GM18951 (cell line): ENCODE measurements around the gene R3HDM4.
A peak's percentile ranks its signal among the peaks of the same experiment; 100 is the strongest.

Source experiments
- POLR2A ChIP-seq: IDR thresholded peaks from 4 replicates; pipeline ENCODE4 v1.6.1; 2011; ENCODE audit warnings: mild to moderate bottlenecking; ENCODE audit not compliant: insufficient read length, insufficient read depth; ENCODE audit errors: extremely low read depth
- in situ Hi-C: fragments of 300-500 bp; cut with MboI; formaldehyde crosslinking; loops from one replicate; pipeline ENCODE4 v1.12.0; 2022; ENCODE audit warnings: low sequenced_read_pairs, mixed read lengths, inconsistent platforms; ENCODE audit not compliant: unreplicated experiment

R3HDM4 gene

DNA sequence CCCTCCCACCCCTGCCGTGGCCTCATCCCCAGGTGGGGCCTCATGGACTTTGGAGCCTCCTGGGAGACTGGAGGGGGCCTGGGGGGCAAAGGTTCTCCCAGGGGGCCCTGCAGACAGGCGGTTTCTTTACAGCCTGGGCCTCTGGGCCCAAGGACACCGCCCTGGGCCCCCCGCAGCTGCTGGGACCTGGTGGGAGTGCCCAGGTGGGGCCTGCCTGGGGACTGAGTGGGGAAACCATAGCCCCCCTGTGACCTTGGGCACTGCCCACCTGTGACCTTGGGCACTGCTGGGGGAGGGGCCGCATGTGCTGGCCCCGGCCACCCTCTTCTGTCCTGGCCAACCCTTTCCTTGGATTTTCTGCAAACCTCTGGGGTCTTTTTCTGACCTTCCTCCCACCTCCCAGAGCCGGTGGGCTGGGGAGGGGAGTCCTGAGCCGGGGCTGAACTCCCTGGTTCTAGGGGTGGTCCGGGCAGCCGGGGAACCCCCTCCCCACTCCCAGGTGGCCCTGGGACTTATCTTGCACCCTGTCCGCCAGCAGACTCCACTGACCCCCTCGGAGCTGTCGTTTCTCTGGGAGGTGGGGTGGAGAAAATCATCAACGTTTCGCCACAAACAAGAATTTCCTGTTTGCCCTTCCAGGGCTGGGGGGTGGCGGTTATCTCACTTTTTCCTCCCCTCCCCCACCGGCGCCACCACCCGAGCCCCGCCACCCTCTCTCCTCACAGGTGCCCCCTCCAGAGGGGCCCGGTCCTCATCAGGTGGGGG, 39.8 kb upstream of the R3HDM4 start:
- in situ Hi-C loops = no loop called here
- TF ChIP-seq POLR2A = no peak

DNA sequence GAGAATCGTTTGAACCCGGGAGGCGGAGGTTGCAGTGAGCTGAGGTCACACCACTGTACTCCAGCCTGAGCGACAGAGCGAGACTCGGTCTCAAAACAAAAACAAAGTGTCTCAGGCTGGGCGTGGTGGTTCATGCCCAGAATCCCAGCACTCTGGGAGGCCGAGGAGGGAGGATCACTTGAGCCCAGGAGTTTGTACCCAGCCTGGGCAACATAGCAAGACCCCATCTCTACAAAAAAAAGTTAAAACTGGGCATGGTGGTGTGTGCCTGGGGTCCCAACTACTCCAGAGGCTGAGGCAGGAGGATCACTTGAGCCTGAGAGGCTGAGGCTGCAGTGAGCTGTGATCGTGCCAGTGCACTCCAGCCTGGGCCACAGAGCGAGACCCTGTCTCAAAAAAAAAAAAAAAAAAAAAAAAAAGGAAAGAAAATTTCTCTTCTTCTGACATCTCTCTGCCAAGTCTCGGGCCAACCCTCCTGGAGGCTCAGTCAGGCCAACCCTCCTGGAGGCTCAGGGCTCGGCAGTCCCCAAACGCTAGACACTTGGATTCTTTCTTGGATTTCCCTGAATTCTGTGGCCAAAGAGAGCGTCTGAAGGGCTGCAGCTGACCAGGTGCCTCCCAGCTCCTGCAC, 39.1 kb upstream of the R3HDM4 start:
- in situ Hi-C loops = no loop called here
- no peak for TF ChIP-seq POLR2A

DNA sequence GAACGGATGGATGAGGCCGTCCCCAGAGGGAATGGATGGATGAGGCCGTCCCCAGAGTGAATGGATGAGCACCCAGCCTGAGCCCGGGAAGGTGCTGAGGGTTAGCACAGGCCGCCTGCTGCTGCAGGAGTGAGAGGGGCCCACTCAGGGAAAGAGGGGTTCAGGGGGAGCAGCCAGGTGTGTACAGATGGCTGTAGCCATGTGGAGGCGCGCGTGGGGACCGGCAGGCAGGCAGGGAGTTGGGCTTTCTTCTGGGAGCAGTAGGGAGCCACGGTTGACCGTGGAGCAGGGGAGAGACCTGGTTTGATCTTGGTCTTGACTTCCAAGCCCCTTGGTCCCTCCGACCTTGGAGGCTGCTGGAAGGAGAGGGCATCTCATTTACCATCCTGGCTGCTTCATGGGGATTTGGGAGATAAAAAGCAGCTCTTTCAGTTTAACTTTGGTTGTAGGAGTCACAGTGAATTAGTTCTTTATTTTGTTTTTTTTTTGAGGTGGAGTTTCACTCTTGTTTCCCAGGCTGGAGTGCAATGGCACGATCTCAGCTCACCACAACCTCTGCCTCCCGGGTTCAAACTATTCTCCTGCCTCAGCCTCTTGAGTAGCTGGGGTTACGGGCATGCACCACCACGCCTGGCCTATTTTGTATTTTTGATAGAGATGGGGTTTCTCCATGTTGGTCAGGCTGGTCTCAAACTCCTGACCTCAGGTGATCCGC, 37.5 kb upstream of the R3HDM4 start:
- in situ Hi-C loops = no loop called here
- no peak for TF ChIP-seq POLR2A

DNA sequence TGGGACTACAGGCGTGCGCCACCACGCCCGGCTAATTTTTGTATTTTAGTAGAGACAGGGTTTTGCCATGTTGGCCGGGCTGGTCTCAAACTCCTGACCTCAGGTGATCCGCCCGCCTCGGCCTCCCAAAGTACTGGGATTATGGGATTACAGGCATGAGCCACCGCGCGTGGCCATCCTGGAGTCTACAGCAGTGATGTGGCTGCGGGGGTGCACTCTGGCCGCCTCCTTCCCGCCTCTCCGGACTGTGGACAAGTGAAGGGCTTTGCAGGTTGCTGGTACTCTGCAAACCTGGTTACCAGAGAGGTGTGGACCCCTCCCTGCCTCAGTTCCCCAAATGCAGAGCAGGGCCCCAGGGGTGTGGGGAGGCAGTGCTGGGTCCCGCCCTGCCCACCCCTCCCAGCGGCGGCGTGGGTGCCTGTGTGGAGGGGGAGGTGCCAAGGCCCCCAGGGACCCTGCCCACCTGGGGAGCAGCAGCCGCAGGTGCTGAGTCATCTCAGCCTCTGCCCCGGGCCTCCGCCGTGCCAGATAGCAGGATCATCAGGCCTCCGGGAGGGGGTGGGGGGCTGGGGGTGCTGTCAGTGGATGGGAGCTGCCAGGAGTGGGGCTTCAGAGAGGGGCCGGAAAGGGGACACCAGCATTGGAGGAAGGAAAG, 36.0 kb upstream of the R3HDM4 start:
- no peak for TF ChIP-seq POLR2A
- in situ Hi-C loops = no loop called here

DNA sequence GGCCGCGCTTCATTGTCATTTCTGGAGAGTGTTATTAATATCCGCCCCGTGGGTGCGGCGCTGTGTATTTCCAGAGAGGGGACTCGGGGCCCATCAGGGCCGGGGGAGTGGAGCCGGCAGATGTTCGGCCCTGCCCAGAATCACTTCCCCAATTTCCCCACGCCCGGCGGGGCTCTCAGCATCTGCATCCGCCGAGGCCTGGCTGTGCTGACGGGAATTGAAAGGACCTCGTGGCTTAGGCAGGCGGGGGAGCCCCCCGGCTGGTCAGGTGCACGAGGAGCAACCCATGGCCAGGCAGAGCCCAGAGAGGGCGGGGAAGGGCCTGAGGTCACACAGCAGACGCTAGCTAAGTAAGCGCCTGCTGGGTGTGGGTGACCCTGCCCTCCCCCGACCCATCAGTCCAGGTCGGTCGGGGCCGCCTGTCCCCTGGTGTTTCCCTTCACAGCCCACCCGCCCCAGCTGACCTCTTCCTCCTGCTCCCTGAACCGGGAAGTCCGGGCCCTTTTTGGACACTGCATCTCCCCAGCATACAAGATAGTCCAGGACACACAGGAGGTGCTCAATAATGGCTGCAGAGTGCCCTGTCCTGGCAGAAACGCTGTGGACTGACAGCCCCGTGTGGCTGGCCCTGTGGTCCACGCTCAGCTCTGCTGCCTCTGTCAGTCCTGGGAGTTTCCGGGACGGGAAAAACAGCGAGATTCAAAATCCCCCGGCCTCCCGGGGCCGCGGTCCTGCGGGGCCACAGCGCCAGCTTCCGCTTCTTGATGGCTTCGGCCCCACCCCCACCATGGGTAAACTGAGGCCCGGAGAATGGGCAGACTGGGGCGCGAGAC, 34.9 kb upstream of the R3HDM4 start:
- in situ Hi-C loops = no loop called here
- TF ChIP-seq POLR2A = peak; percentile 36

DNA sequence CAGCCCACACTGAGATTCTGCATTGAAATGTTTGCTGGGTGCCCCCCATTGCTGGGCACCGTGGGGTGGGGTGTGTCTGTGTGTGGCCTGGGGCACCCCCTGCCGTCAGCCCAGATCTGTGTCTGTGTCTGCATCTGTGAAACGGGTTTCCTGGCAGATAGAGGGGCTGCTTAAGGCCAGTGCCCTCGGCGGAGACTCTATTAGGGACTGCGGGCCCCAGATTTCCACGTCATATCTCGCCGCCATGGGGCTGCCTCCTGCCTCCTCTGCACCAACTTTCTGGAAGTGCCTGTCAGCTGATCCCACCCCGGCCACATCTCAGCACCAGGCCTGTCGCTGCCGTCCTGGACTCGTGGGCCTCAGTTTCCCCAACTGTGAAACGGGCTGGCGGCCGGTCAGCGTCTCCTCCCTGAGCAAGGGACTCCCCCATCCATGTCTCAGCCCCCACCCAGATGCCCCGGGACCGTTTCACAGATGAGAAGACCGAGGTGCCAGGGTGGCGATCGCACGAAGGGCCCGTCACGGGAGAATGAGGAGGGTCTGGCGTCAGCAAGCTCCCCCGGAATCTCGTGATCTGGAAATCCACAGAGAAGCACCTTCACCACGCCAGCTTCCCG, 34.2 kb upstream of the R3HDM4 start:
- TF ChIP-seq POLR2A = no peak
- in situ Hi-C loops = no loop called here

DNA sequence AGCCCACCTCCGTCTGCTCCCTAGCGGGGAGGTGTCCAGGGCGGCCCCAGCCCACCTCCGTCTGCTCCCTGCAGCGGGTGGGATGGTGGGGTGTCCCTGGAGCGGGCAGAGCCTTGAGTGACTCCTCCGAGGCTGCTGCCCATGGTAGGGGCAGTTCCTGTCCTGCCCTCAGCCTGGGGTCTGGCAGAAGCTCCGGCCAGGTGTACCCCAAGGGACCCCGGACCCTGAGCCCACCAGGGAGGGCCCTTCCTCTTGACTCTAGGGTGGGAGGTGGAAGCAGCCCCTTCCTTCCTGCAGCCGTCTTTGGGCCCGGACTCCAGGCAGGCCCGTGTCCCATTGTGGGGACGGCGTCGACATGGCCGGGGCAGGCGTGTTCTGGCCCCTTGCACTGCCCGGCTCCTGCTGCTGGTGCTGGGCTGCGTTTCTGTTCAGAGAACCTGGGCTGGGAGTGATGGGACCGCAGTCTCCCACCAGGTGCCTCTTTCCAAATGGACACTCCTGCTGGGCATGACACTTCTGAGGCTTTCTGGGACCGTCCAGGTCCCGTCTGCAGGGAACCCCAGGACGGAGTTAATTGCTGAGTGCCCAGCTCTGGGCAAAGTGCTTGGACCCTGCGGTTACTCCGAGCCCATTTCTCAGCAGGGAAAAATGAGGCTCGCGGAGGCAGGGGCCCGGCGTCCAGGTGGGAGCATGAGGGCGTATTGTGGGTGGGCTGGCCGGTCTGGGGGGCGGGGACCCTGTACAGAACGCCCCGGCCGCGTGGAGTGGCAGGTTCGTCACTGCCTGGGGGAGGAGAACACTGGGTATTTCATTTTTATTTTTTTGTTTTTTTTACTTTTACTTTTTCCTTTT, 32.6 kb upstream of the R3HDM4 start:
- no peak for TF ChIP-seq POLR2A
- in situ Hi-C loops = no loop called here

DNA sequence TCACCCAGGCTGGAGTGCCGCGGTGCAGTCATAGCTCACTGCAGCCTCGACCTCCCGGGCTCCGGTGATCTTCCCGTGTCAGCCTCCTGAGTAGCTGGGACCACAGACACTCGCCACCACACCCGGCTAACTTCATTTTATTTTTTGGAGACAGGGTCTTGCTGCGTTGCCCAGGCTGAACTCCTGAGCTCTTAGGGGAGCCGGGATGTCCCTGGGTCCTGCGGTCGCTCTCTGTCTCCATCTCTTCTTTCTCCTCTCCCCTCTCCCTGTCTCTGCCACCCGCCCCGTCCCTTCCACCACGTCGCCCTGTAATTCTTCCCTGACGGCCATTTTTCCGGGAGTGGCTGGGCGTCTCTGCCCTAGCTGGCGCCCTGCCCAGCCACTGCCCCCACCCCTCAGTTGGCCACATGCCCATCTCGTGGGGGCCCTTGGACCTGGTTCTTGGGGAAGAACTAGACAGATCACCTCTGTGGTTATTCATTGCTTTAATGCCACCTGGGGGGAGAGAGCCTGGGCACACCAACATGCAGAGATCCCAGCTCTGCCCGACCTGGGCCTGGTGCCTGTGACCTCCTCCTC, 31.7 kb upstream of the R3HDM4 start:
- no peak for TF ChIP-seq POLR2A

DNA sequence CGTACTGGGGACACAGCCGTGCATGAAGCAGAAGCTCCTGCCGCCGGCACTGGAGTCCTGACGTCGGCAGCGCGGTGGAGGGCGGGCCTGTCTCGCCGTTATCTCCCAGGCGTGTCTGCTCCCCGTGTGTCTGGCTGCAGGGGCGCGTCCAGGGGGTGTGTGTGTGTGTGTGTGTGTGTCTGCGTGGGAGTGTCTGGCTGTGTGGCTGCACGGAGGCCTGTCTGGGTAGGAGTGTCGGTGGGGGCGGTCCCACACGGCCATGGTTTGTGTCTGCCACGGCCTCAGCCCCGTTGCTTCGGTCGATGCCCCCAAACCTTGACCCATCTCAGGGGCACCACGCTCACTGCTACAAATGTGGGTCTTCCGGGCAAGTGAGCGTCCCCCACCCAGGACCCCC, 31.1 kb upstream of the R3HDM4 start:
- TF ChIP-seq POLR2A = no peak
- in situ Hi-C loops = no loop called here

More for the DNA sequence above, 31.7 kb upstream of the R3HDM4 start:
- in situ Hi-C loops = no loop called here

DNA sequence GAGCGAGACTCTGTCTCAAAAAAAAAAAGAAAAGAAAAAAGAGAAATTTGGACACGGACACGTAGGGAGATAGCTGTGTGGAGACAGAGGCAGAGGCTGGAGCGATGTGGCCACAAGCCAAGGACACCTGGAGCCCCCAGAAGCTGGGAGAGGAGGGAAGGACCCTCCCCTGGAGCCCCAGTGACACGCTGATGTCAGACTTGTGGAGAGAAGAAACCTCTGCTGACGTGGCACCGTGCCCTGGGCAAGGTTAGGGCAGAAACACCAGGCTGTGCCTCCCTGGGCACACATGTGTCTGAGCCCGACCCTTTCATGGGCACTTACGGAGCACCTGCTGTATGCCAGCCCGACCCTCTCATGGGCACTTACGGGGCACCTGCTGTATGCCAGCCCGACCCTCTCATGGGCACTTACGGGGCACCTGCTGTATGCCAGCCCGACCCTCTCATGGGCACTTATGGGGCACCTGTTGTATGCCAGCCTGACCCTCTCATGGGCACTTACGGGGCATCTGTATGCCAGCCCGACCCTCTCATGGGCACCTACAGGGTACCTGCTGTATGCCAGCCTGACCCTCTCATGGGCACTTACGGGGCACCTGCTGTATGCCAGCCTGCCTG, 30.6 kb upstream of the R3HDM4 start:
- no peak for TF ChIP-seq POLR2A
- in situ Hi-C loops = no loop called here
